Erythroblast (primary cell): ENCODE measurements around the gene SH3BGRL2.
"Not testable (repeated sequence)": the region's sequence is repeated elsewhere in the genome, so short reads cannot be mapped to it uniquely, and the experiment has no call there.

Experiments used
- GATA1 ChIP-seq: IDR thresholded peaks from 2 replicates; pipeline ENCODE4 v1.6.1; 2011; ENCODE audit warnings: low read depth, mild to moderate bottlenecking, control low read depth, low read length, moderate library complexity
- POLR2A ChIP-seq: IDR thresholded peaks from 2 replicates; pipeline ENCODE4 v1.6.1; 2011; ENCODE audit warnings: mild to moderate bottlenecking, low read length

- TF ChIP-seq POLR2A, GATA1: not testable (repeated sequence)
These were observed 115.2 kb downstream of the SH3BGRL2 start for GRCh38 chr6:79746325-79746724.
